ENCODE measurements around the gene SPOCK2.
"Not testable (repeated sequence)": the region's sequence is repeated elsewhere in the genome, so short reads cannot be mapped to it uniquely, and the experiment has no call there.

SPOCK2 gene

GRCh38 chr10:72050873-72051272 lies 37.5 kb downstream of the SPOCK2 start:
- no peak for DNase-seq

GRCh38 chr10:72049969-72050781 lies 38.2 kb downstream of the SPOCK2 start:
- no peak for DNase-seq

DNA sequence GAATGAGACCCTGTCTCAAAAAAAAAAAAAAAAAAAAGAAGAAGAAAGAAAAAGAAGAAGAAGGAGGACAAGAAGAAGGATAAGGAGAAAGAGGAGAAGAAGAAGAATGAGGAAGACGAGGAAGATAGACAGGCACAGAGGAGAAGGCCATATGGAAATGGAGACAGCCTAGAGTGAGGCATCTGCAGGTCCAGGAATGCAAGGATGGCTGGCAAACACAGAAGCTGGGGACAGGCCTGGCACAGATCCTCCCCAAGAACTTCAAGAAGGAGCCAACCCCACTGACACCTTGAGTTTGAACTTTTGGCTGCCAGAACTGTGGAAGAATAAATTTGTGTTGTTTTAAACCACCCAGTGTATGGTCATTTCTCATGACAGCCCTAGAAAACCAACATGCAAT lies 38.9 kb downstream of the SPOCK2 start:
- no peak for DNase-seq

DNA sequence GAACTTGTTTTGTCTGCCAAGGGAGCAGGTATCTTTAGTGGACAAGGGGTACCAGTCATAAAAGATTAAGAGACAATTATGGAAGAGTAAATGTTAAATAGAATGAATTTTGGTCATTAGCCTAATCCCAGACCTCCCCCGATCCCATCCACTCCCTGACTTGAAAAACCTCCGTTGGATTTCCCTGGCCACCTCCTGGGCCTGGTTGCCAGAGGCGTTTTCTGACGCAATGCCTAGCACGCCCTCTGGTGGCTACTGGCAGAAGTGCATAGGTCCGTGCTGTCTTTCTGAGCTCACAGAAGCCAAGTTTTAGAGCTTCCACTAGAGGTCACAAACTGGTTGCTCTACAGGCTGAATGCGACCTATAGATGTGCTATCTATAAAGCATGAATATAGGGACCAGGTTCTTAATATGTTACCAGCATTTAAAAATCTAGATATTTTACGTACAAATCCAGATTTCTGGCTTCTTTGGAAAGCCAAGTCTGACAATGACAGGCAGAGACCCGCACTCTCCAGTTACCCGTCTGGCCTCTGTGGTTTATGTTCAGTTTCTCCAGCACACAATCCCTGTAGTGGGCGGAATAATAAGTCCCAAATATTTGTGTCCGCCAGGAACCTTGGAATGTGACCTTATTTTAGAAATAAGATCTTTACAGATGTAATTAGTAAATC lies 39.8 kb downstream of the SPOCK2 start:
- peak; percentile 85 for DNase-seq

- DNase-seq, result no peak
These were observed 42.8 kb downstream of the SPOCK2 start for GRCh38 chr10:72045586-72045985.

GRCh38 chr10:72044417-72045041 lies 43.8 kb downstream of the SPOCK2 start:
- DNase-seq, result no peak

DNA sequence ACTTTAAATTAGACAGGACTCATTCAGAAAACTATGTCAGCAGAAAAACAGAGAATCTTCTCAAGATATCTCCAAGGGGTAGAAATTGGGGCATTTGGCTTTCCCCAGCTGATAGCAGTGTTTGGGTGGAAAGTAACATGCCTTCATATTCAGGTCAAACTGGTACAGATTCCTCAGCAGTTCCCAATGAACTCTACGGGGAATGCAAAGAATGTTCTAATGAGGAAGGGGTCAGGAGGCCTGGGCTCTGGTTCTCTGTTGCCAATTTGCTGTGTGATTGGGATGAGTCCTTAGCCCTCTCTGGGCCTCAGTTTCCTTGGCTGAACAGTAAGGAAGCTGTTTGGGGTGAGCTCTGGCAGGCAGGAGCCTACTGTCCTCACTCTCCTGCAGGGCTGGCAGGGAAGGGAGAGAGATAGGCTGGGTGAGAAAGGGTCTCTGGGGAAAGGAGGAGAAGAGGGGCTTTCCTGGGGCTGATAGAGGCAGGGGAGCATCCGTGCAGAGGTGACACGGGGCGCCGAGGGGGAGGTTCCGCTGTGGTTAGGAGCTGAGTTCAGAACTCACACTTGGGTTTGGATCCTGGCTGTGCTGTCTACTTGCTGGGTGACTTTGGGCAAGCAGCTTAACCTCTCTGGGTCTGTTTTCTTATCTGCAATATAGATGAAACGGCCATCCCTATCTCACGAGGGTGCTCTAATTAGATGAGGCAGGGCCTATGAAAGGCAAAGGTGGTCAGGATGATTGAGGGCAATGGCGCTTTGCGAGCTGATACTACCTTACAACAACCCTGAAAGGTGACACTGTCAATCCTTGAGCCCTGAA lies 45.1 kb downstream of the SPOCK2 start:
- no peak for DNase-seq

DNA sequence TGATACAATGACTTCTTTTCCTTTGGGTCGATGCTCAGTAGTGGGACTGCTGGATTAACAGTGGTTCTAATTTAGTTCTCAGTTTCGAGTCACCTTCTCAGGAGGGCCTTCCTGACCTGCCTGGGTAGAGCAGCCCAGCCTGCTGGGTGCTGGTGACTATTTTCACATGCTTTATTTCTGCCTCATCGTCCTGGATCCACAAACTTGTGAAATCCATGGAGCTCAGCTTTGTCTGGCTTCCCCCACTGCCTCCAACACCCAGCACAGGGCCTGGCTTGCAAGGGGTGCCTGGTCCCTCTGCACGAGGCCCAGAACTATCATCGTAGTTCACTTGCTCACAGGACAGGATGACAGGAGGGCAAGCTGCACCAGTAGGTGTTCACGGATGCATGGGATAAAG lies 46.9 kb downstream of the SPOCK2 start:
- DNase-seq, result no peak

GRCh38 chr10:72039377-72039776 lies 49.0 kb downstream of the SPOCK2 start:
- no peak for DNase-seq

- DNase-seq, result no peak
These were observed 49.8 kb downstream of the SPOCK2 start for GRCh38 chr10:72038458-72039001.

DNA sequence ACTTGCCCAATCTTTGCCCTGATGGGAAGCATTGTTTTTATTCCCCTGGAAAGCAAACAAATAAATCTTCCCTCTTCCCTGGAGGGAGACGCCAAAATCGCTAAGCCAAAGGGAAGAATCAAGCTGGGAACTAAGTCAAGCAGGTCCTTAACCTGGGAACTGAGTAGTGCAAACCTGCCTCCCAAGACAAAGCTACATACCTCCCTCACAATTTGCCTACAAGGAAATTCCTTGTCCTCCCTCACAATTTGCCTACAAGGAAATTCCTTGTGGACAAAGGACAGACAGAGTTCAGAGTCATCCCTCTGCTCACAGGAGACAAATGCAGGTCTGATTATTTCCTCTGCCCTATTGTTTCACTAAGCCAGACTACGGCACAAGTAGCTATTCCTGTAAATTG lies 50.5 kb downstream of the SPOCK2 start:
- DNase-seq, result no peak

DNA sequence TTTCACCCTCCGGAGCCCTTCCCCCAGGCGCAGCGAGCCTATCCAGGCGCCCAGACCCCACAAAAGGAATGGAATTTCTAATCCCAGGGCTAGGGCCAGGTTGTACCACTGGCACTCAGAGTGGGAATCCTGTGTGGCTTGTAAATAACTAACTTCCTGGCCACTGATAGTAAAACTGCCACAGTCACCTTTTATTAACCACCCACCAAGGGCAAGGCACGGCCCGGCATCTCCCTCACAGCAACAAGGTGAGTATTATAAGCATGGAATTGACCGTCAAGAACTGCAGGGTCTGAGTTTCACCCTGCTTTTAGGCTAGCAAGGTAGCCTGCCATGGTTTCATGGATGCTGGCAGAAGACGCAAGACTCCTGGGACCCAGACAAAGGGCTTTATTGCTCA lies 51.1 kb downstream of the SPOCK2 start:
- DNase-seq, result no peak

DNA sequence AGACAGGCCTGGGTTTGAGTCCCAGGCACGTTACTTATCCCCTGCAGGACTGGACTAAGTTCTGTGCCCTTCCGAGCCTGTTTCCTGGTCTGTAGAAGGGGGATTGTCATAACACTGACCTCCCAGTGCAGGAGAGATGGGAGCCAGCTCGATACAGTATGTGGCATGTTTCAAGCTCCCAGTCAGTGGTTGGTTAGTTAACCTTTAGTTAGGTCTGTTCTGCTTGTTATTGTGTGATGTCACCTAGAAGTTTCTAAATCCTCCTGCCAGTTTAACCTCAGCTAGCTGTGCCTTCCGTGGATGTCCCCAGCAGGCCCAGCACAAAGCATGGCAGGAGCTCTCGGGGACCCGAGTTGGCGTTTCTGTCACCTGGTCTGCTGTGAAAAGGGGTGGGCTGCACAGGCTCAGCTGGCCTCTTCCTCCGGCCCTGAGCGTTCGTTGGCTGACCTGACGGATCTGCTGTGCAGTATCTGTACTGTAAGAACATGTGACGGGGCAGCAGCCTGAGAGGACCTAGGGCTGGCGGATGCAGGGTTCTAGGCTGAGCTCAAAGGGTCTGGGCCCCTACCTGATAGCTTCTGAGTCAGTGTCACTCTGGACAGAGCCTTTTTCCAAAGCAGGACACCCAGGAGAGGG lies 53.0 kb downstream of the SPOCK2 start:
- DNase-seq, result no peak

- no peak for DNase-seq
These were observed 53.6 kb downstream of the SPOCK2 start for GRCh38 chr10:72034761-72035160.

DNA sequence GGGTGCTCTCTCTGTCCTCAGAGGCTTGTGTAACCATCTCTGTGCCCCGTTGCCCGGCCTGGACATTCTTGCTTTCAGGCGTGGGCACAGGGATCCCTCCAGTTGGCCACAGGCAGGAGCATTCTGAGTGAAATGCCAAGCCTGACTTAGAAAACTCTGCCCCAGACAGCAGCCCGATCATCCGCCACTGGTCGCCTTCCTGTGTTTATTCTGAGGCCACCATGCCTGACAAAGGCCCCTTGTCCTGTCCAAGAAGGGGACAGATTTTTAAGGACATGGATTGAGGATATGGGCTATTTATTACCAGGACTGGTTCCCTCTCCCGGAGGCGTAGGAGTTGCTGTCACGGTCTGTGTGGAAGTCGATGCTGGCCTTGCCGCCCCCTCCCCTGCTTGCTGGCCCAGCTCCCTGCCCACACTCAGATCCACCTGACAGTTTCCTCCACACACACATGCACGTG lies 54.3 kb downstream of the SPOCK2 start:
- DNase-seq, result no peak

DNA sequence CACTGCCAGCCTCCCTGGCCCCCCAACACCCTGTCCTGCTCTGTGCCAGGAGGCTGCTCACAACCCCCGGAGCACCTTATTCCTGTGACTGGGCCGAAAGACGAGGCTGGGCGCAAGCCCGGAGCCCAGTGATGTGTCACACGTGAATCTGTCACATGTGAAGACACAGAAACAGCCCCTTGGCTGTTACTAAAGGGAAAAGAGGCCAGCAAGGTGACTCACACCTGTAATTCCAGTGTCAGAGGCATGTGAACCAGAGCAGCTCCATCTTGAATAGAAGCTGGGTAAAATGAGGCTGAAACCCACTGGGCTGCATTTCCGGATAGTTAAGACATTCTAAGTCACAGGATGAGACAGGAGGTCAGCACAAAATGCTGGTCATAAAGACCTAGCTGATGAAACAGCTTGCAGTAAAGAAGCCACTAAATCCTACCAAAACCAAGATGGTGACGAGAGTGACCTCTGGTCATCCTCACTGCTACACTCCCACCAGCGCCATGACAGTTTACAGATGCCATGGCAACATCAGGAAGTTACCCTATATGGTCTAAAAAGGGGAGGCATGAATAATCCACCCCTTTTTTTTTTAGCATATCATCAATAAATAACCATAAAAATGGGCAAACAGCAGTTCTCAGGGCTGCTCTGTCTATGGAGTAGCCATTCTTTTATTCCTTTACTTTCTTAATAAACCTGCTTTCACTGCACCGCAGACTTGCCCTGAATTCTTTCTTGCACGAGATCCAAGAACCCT lies 55.8 kb downstream of the SPOCK2 start:
- DNase-seq, result not testable (repeated sequence)

DNA sequence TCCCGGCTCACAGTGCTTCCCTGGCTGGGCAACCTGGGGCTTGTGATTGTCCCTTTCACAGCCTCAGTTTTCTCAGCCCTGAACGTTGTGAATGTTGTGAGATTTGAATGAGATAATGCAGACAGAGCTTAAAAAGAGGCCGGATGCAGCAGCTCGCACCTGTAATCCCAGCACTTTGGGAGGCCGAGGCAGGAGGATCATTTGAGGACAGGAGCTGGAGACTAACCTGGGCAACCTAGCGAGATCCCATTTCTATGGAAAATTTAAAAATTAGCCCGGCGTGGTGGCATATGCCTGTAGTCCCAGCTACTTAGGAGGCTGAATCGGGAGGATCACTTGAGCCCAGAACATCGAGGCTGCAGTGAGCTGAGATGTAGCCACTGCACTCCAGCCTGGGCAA lies 56.6 kb downstream of the SPOCK2 start:
- DNase-seq, result no peak

DNA sequence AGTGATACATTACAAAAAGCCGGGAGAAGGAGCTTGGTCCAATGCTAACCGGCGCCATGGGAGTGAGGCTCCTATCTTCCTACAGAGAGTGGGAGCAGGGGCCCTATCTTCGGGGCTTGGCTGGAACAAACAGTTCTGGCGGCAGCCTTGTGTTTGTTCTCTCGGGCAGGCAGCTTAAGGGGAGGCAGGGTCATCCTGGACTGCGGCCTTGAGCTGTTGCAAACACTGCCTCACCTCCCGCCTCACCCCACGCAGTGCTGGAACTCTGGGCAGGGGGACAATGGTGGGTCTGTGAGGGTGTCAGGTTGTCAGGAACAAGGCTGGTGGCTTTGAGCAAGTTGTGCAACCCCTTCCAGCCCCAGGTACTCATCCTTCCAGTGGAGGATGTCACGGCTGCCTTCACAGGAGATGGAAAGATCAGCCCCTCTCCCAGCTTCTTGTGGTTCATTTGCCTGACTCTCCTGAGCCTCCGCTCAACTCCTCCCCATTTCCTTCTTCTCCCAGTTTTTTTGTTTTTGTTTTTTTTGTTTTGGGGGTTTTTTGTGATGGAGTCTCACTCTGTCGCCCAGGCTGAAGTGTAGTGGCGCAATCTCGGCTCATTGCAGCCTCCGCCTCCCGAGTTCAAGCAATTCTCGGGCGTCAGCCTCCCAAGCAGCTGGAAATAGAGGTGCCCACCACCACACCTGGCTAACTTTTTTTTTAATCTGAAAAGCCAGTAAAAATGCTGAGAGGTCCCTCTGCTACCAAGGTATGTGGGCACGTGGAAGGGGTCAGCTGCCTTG lies 57.4 kb downstream of the SPOCK2 start:
- DNase-seq, result no peak

DNA sequence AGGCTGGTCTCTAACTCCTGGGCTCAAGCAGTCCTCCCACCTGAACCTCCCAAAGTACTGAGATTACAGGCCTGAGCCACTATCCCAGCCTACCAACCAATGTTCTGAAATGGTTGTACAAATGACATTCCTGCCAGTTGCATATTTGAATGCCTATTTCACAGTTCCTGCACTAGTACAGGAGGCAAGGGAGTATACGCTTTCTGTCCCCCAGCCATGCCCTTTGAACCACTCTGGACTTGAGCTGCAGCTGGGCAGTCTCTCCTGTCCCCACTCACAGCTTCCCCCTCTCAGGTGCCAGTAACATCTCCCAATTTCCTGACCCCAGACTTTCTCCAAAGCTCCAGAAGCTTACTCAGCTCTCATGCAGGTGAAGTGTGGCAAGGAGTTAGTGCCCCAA lies 58.9 kb downstream of the SPOCK2 start:
- DNase-seq, result no peak

- peak; percentile 19 for DNase-seq
These were observed 60.9 kb downstream of the SPOCK2 start for GRCh38 chr10:72027498-72027897.

Data from T1000 (cell line).